Muscle layer of duodenum (tissue), 2 donors: ENCODE results near the gene STK4.

Source experiments
- H3K27ac ChIP-seq: one replicate; pipeline ENCODE4 v1.7.0; 2013; ENCODE audit warnings: mild to moderate bottlenecking, low read length
- H3K27me3 ChIP-seq: one replicate; pipeline ENCODE4 v1.7.0; 2013; ENCODE audit warnings: low read depth, mild to moderate bottlenecking, control low read depth, low read length
- H3K36me3 ChIP-seq, 2 donors: one replicate each; pipeline ENCODE4 v1.7.0; 2013; ENCODE audit warnings: low read length in 2 of 2, control low read depth in 1 of 2, mild to moderate bottlenecking in 1 of 2; ENCODE audit not compliant: insufficient read depth in 2 of 2, control insufficient read depth in 1 of 2
- H3K4me1 ChIP-seq, 2 donors: one replicate each; pipeline ENCODE4 v1.7.0; 2013; ENCODE audit warnings: low read length in 2 of 2, mild to moderate bottlenecking in 2 of 2, control low read depth in 1 of 2, moderate library complexity in 1 of 2; ENCODE audit not compliant: insufficient read depth in 2 of 2, control insufficient read depth in 1 of 2
- H3K4me3 ChIP-seq, 2 donors: one replicate each; pipeline ENCODE4 v1.7.0; 2013; ENCODE audit warnings: low read length in 2 of 2, low read depth in 1 of 2, mild to moderate bottlenecking in 1 of 2
- H3K9me3 ChIP-seq, 2 donors: one replicate each; pipeline ENCODE4 v1.7.0; 2013; ENCODE audit warnings: low read length in 2 of 2, control low read depth in 1 of 2, mild to moderate bottlenecking in 1 of 2; ENCODE audit not compliant: control insufficient read depth in 1 of 2
- donor health status: healthy.

STK4 gene

DNA sequence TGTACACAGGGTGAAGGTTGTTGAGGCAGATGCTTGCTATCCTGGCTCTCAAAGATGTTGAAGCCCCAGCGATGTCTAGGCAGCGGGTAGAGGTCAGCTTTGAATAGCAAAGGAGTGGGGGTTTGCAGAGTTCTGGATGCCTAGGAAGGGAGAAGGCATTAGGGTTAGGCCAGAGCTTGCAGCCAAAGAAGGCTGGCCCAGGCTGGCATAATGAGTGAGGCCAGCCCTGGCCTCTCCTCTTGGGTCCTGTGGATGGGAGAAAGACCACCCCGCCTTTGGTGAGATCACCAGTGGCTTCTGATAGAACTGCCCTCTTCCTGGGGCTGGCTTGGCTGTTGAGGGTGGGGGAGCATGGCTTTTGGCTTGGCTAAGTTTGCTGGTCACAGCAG, 149.1 kb downstream of the STK4 start:
- Histone ChIP-seq H3K27ac (no peak overlapping the region), H3K4me3 (no peak overlapping the region), H3K4me1 (no peaks in the 10 kb centered on the region), H3K27me3 (peaks cover 3% of the 10 kb centered on the region), H3K9me3 (no peaks in the 10 kb centered on the region), H3K36me3 (no peaks in the 10 kb centered on the region)

DNA sequence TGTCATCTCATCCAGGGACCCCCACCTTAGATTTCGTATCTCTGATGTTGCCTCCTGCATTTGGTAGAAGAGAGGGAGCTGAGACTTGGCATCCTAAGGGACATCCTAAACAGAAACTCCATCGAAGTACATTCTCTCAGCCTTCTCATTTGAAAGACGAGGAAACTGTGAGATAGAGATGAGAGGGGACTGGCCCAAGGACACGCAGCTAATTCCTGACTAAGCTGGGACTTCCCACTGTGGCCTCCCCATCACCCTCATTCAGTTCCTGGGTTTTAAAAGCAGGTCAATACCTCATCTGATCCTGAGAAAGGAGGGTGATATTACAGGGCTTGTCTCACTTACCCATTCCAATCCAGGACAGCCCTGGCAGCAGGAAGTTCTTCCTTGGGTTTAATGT, 149.5 kb downstream of the STK4 start:
- Histone ChIP-seq H3K4me3 (no peak overlapping the region), H3K9me3 (no peaks in the 10 kb centered on the region), H3K36me3 (no peaks in the 10 kb centered on the region), H3K27me3 (peaks cover 3% of the 10 kb centered on the region), H3K4me1 (no peaks in the 10 kb centered on the region), H3K27ac (no peak overlapping the region)

DNA sequence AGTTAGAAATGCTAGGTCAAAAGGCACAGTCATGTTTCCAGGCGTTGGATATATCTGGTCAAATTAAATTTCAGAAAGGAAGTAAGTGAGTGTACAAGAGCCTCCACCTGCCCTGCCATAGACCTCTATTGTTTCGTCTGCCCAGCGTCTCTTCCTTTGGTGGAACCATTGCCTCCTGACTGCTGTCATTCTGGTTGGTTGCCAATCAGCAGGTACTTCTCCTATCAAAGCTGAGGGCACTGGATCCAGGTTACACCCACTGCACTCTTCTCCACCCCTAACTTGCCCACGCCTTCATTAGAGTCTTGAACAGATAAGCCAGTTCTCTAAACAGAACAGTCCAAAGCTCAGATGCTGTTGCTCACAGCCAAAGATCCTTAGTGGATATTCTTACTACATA, 151.3 kb downstream of the STK4 start:
- no peaks in the 10 kb centered on the region for H3K4me1 ChIP-seq
- H3K4me3 ChIP-seq, result no peak overlapping the region

DNA sequence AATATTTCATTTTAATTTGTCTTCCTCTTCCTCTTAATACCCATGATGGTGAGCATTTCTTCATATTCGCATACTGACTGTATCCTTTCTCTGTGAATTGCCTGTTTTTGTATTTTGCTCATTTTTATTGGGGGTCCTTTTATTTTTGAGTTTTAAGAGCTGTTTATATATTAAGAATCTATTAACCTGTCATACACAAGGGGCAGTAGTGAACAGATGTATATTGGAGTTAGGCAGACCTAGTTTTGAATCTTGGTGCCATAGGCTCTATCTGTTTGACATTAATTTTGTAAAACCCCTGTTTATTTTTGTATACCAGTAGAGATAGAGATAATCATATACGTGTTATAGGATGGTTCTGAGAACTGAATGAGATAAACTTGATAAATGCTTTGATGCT, 151.7 kb downstream of the STK4 start:
- no peaks in the 10 kb centered on the region for H3K4me1 ChIP-seq
- no peak overlapping the region for H3K27ac ChIP-seq
- H3K36me3 ChIP-seq, result no peaks in the 10 kb centered on the region
- H3K27me3 ChIP-seq, result peaks cover 3% of the 10 kb centered on the region
- no peak overlapping the region for H3K4me3 ChIP-seq
- H3K9me3 ChIP-seq, result no peaks in the 10 kb centered on the region

More for the DNA sequence above, 151.3 kb downstream of the STK4 start:
- no peaks in the 10 kb centered on the region for H3K9me3 ChIP-seq
- no peaks in the 10 kb centered on the region for H3K36me3 ChIP-seq
- peaks cover 3% of the 10 kb centered on the region for H3K27me3 ChIP-seq
- no peak overlapping the region for H3K27ac ChIP-seq

DNA sequence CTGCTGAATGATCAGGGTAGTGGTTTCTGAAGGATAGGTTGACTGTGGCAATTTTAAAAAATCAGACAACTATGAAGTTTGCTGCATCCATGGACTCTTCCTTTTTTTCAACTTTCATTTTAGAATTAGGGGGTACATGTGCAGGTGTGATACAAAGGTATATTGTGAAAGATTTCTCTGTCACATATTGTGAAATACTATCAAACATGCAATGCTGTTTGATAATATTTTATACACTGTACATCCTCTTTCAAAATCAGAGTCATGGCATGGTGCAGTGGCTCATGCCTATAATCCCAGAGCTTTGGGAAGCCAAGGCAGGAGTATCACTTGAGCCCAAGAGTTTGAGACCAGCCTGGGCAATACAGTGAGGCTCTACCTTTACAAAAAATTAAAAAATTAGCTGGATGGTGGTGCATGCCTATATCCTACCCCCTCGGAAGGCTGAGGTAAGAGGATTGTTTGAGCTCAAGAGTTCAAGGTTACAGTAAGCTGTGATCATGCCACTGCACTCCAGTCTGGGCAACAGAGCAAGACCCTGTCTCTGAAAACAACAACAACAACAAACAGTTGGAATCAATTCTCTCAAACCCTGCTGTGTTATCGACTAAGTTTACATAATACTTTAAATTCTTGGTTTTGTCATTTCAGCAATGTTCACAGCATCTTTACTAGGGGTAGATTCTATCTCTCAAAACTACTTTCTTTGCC, 153.4 kb downstream of the STK4 start:
- Histone ChIP-seq H3K36me3 (no peaks in the 10 kb centered on the region), H3K27ac (no peak overlapping the region), H3K4me3 (no peak overlapping the region), H3K9me3 (no peaks in the 10 kb centered on the region), H3K27me3 (no peaks in the 10 kb centered on the region), H3K4me1 (no peaks in the 10 kb centered on the region)

DNA sequence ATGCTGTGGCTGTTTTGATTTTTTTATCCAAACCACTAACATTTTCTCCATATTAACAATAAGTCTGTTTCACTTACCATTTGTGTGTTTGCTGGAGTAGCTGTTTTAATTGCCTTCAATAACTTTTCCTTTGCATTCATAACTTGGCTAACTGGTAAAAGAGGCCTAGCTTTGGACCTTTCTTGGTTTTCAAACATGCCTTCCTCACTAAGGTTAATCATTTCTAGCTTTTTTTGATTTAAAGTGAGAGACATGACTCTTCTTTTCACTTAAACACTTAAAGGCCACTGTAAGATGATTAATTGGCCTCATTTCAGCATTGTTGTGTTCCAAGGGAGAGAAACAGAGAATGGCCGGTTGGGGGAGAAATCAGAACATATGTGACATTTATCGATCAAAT, 155.1 kb downstream of the STK4 start:
- Histone ChIP-seq H3K4me3 (no peak overlapping the region), H3K27me3 (no peaks in the 10 kb centered on the region), H3K36me3 (no peaks in the 10 kb centered on the region), H3K27ac (no peak overlapping the region), H3K9me3 (no peaks in the 10 kb centered on the region), H3K4me1 (no peaks in the 10 kb centered on the region)

DNA sequence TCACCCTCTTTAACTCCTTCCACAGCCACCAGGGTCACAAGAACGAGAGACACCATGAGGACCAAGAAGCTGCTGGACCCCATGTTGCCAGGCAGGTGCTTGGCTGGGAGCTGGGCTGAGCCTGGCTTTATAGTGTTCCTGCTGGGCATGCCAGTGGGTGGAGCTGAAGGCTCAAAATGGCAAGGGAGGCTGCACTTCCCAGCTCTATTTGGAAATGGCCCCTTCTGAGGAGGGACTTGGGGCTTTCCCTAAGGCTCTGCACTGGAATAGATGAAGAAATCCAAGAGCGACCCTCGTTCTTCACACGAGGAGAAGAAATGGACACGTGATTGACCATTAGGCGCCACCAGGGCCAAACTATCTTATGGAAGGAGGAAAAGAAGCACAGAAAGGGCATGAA, 158.1 kb downstream of the STK4 start, which contains the start of gene WFDC12:
Gene WFDC12, minus strand, starts transcription at position 101 of the 400 bp plus-strand sequence. Its CDS starts 18 bp downstream, at position 83.
- Histone ChIP-seq H3K27ac (no peak within 1 kb of the TSS), H3K27me3 (no peaks in the 10 kb centered on the region), H3K4me1 (no peaks in the 10 kb centered on the region), H3K36me3 (no peaks in the 10 kb centered on the region), H3K9me3 (no peaks in the 10 kb centered on the region), H3K4me3 (no peak within 1 kb of the TSS)

DNA sequence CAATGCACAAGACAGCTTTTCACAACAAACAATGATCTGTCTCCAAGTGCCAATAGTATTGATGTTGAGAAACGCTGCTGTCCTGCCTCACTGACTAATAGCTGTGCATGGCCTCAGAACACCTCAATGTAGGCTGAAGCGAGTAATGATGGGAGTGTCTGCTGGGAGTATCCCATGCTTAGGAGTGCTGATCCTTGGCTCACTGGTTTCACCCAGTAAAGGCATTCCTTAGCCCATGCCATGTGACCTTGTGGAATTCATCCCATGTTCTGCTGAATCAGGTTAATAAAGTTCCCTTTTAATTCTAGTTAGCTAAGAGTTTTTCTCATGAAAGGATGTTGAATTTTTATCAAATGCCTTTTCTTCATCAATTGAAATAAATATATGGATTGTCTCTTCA, 161.8 kb downstream of the STK4 start:
- H3K27ac ChIP-seq, result no peak overlapping the region
- no peaks in the 10 kb centered on the region for H3K9me3 ChIP-seq
- no peaks in the 10 kb centered on the region for H3K27me3 ChIP-seq
- H3K36me3 ChIP-seq, result no peaks in the 10 kb centered on the region
- no peaks in the 10 kb centered on the region for H3K4me1 ChIP-seq
- H3K4me3 ChIP-seq, result no peak overlapping the region
